Measurements from ENCODE around the gene ACTN1.
A peak's percentile ranks its signal among the peaks of the same experiment; 100 is the strongest.
"Not testable (repeated sequence)": the region's sequence is repeated elsewhere in the genome, so short reads cannot be mapped to it uniquely, and the experiment has no call there.

ACTN1 gene

DNA sequence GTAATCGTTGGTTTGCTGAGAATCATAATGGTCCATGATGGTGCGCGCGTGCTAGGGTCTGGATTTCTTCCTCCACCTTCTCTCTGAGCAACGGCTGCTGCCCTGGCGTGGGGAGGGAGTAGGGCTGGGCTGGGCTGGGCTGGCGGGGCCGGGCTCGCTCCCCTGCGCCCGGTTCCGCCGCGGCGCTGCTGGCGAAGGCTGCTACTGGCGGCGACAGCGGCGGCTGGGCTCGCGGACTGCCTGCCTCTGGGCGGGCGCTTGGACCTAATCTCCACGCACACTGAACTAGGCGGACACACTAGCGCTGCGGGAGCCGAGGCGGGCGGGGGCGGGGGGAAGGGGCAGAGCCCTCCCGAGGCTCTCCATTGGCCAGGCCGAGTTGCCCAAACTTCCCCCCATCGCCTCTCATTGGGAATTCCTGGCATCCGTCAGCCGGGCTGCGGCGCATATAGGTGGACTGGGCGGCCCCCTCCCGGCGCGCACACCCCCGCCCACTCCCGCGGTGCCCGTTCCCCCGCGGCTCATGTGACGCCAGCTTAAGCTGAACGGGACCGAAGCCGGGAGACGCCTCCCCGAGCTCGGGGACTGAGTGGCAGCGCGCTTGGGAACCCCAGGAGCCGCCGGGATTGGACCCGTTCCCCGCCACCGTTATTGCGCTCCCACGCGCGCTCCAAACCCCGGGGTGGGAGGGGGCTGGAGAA is at the start of gene ACTN1:
ACTN1 (minus strand) TSS at position 282 of the 701 bp plus-strand sequence; CDS start at position 36, 246 bp downstream.
- DNase-seq: peak; percentile 80

DNA sequence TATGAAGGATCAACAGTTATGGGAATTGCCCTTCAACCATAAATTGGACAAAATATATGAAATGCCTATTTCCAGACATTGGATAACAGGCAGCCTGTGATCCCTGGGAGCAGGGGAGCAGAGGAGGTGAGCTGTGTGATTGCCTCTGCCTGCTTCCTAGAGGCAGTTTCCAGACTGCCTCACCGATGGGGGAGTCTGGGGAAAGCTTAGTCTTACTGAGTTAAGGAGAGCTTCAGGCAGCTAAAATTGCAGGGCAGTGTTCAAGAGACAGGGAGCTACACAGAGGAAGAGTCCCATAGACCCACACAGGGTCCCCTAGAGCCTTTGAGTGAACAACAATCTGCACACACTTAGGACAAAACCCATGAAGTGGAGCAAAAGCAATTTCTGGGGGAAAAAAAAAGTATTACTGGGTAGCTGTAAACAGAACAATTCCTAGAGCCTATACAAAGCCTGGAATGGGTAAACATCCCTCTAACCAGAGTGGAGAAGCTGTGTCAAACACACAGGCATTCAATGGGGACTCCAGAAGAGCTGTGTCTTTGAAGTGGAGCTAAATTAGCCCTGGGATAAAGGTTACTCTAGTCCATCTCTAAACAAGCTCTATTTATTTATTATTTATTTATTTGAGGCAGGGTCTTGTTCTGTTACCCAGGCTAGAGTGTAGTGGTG is 48.3 kb upstream of the ACTN1 start:
- DNase-seq: no peak

DNA sequence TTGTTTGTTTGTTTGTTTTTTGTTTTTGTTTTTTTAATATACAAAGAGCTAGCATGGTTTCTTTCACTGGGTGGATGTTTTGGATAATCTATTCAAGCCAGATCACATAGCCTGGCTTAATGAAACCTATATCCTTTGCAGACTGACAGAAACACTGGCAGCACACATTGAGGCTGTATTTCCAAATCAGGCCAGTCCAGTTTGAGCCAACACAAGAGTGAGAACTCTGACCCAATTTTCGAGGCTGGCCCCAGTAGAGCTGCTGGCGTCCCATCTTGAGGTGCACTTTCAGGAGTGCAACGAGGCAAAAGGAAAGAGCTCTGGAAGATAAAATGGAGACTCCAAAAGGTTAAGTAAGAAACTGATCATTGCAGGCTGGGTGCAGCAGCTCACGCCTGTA is 43.9 kb upstream of the ACTN1 start:
- no peak for DNase-seq

DNA sequence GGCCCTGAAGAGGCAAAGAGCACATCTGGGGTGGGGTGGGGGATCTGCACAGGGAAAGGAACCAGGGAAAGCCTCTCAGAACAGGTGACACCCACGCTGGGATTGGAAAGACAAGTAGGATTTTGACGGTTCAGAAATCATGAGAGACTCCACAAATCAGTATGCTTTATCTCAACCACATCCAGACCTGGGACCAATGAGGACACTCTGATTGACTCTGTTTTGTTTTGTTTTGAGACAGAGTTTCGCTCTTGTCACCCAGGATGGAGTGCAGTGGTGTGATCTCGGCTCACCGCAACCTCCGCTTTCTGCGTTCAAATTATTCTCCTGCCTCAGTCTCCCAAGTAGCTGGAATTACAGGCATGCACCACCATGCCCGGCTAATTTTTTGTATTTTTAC is 43.0 kb upstream of the ACTN1 start:
- DNase-seq: not testable (repeated sequence)

DNA sequence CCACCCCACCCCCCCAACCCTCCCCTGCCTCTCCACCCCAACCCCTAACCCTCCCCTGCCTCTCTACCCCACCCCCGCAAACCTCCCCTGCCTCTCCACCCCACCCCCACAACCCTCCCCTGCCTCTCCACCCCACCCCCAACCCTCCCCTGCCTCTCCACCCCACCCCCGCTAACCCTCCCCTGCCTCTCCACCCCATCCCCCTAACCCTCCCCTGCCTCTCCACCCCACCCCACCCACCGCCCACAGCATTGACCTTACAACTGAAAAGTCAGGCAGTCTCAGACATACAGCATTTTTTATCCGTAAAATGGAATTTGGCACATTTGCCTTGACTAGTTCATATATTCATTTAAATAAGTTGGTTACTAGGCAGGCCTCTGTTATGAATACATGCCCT is 38.6 kb upstream of the ACTN1 start:
- no peak for DNase-seq

DNA sequence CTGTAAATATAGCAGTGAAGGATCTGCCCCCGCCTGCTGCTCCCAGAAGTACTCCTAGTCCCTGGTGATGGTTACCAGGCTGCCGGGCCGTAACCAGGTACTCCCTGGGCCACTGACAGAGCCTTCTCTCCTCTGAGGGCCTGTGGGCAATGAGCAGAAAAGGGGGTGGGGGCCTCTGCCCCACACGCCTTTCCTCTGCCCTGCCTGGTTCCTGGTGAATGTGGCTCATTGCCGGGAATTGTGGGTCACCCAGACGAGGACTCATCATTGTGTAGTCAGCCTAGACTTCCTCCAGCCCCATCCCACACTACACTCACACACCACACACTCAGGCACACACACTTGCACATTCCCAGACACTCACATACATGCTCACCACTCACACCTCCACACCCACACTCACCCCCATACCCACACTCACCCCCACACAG is 35.7 kb upstream of the ACTN1 start:
- DNase-seq: no peak

DNA sequence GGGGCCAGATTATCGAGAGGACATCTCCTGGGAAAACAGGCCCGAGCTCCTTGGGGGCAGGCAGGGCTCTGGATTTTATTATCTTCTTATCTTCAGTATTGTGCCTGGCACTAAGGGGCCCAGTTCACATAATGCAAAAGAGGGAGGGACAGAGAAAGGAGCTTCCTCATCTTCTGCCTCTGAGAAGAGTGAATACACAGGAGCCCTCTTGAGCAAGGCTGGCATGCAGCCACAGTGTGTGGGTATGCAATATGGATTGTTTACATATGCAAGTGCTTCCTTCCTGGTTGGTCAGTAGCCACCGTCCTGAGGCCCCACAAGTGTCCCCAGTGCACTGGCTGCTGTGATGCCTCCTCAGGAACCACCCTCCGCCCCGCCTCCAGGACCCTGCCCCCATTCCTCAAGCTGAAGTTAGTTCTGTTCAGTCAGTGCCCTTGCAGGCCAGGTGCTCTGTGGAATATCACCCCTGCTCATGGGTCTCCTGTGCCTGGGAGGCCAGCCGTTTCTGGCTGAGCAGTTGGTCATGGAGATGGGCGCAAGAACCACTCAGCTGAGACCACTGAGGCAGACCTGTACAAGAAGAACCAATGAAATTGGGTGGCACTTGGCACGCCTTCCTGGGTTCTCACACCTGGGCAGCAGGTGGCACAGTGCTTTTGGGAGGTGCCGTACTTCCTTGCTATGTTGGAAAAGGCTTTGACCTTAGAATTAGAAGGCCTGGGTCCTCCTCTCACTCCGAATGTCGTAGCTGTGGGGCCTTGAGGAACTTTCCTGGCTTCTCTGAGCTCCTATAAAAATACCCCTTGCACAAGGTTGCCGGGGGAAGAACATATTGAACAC is 35.1 kb upstream of the ACTN1 start:
- DNase-seq: no peak

DNA sequence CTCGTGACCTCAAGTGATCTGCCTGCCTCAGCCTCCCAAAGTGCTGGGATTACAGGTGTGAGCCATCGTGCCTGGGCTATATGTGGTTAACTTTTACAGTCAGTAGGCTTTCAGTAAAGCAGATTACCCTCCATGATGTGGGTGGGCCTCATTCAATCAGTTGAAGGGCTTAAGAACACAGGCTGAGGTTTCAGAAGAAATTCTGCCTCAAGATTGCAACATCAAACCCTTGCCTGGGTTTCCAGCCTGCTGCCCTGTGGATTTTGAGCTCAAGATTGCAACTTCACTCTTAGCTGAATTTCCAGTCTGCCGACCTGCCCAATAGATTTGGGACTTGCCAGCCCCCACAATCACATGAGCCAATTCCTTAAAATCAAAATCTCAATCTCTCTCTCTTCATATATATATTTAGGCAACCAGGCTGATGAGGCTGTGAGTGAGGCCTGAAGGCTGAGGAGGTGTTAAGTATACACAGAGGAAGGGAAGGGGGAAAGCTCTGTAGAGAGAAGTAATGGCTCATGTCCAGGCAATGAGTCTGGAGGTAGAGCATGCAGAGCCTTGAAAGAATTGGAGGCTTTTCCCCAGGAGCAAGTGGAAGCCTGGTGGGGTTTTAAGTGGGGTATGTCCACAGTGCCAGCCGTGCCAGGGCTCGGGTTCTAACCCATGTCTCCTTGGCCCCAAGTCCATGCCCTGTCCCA is 33.3 kb upstream of the ACTN1 start:
- DNase-seq: no peak

DNA sequence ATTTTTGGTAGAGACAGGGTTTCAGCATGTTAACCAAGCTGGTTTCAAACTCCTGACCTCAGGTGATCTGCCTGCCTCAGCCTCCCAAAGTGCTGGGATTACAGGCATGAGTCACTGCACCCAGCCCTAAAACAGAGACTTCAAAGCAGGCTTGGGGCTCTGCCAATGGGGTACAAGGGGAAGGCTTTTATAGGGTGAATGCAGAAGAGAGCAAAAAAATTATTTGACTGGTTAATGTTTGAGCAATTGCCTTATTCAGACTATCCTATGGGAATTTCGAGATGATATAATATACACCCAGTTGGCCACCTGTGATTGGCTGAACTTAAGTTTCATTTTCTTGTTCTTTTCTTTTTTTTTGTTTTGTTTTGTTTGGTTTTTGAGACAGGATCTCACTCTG is 31.5 kb upstream of the ACTN1 start:
- no peak for DNase-seq

DNA sequence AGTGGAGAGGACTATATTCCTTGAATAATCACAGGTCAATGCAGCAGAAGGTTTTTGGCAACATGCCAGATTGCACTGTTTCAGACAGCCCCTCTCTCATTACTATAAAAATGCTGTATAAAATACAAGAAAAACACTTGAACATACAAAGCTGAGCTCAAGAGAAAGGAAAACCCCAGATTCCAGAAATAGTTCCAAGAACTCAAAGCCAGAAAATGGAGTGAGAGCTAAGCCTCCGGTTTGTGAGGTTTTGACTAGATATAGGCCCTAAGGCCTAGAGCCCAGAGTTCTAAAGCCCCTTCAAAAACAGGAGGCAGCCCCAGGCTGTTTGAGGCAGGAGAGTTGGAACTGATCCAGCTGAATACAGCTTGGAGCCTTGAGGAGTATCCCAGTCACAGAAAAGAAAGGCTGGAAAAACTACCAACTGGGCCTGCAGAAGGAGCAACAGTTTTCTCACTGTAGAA is 29.4 kb upstream of the ACTN1 start:
- no peak for DNase-seq

DNA sequence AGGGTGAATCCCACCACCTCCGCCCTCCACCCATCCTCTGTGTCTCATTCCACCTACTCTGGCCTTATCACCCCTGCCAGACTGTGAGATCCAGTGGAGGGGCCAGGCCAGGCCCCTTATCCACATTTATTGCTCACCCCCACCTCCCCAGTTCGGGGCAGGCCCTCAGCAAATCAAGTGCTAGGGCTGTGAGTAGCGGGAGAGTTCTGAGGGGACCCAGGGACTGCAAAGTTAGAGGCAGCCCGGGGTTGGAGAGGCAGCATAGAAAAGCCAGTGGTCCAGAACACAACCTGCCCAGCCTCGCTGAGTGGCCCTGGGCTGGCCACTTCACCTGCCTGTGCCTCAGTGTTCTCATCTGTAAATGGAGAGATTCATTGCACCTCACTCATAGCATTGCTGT is 27.2 kb upstream of the ACTN1 start:
- DNase-seq: no peak

DNA sequence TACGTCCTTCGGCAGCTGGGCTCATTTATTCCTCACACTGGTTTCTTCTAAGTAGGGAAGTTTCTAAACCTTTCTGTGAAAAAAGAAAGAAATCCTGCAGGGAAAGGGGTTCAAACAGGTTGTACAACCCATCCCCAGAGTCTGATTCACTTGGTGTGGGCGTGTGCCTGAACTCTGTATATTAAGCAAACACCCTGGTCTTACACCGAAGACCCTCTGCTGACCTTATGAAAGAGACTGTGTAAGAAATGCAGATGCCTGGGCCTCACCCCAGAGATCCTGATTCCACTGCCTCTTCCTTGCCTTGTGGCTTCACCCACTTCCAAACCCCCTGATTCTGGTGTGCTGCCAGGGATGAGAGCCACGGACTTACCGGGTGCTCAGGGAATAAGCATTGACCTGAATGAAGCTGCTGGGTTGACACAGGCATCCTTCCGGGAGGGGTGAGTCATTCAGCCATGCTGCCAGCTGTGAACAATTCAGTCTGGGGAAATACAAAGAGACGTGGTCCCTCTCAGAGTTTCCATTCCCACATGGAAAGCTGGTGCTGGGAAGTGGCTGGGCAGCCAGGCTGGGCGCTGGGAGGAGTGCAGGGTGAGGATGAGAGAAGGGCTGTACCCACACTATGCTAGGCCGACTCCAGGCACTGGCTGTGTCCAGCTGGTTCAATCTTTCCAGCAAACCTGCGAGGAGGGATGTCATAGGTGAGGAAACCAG is 26.5 kb upstream of the ACTN1 start:
- DNase-seq: no peak

DNA sequence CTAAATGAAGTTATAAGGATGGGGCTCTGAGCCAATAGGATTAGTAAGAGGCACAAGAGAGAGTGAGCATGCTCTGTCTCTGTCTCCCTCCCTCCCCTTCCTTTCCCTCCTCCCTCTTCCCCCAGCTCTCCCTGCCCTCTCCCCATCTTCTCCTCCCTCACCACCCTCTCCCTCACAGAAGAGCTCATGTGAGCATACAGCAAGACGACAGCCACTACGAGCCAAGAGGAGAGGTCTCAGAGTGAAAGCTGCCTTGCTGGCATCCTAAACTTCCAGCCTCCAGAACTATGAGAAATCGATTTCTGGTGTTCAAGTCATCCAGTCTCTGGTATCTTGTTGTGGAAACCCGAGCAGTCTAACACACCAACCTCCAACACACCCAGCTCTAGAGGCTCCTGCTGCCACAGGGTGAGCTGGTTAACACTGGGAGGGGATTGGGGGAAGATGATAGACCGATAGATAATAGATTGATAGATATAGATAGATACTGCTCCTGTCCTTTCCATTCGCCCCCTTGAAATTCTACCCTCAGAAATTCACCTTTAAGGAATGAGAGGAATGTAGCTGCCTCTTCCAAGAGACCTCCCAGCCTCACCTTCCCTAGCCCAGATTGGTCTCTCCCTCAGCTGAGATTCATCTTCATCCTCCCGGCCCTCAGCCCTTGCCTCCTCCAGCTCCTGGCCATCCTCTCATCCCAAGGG is 25.8 kb upstream of the ACTN1 start:
- no peak for DNase-seq

DNA sequence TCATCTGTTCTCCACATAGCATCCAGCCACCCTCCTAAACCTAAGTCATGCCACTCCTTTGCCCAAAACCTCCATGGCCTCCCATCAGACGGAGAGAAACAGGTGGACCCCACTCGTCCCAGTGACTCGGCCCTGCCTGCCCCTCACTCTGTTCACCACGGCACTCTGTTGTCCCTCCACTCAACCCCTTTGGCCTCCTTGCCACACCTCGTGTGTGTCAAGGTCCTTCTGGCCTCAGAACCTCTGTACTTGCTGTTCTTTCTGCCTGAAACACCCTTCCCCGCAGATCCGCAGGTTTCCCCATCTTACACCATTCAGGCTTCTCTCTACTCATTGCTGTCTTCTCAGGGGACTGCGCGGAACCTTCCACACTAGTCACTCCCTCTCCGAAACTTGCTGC is 24.5 kb upstream of the ACTN1 start:
- no peak for DNase-seq

DNA sequence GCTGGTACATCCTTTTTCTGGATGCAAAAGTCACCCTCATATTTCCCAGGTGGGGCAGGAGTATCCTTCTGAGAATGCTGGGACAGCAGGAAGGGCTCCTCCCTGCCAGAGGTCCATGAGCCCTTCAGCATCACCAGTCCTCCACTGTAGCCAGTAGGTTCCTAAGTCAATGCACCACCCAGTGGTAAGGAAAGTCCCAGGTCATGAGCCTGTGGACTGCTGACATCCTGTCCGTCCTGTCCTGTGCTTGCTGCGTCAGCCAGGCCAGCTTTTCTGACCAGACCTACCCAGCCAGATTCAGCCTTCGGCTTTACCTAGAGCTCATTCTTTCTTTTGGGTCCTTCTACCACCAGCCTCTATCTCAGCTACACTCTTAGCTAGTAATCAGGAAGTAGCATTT is 23.0 kb upstream of the ACTN1 start:
- DNase-seq: no peak

DNA sequence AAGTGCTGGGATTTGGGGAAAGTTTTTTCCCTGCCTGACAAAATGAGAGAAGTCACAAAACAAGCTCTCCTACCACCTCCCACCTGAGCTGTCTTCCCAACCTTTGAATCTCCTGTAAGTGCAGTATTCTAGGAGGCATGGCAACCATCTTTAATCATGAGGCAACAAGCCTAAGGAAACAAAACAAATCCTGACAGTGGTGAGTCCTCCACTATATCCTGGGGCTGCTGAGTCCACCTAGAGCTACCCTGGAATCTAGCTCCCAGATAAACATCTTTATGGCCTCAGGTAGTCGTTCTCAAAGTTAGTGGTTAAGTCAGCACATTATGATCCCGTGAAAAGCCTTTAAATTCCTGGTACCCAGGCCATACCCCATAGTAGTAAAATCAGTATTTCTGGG is 22.3 kb upstream of the ACTN1 start:
- DNase-seq: no peak

DNA sequence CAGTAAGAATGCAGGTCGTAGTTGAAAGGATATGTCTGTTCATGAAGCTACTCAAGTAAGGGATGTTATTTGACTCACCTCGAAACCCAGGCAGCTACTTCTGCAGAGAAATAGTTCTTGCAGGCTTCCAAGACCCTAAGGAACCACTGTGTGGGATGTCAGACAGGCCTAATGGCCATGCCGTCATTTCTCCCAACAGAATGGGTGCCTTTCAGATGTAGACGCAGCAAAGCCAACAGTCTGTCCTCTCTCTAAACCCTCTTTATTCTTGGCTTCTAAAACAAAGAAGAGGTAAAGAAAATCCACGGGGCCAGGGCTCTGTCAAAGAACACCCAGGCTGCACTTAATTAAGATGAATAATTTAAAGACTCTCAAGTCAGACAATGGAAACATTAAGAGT is 19.0 kb upstream of the ACTN1 start:
- no peak for DNase-seq

DNA sequence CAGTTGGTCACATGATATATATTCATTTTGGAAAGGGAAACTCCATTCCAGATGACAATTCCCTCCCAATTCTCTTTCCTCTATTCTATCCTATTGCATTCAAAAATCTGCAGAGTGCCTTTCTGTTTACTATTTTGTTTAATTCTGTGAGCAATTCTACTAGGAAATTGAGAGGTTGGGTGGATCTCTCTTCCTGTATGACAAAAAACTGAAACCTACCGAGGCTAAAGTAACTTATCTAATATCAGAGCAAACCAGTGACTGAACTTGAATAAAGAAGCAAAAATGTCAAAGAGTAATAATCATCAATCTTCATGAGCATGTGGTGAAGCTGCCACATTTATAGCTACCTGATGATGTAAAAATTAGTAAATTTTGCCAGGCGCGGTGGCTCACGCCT is 16.6 kb upstream of the ACTN1 start:
- DNase-seq: no peak

DNA sequence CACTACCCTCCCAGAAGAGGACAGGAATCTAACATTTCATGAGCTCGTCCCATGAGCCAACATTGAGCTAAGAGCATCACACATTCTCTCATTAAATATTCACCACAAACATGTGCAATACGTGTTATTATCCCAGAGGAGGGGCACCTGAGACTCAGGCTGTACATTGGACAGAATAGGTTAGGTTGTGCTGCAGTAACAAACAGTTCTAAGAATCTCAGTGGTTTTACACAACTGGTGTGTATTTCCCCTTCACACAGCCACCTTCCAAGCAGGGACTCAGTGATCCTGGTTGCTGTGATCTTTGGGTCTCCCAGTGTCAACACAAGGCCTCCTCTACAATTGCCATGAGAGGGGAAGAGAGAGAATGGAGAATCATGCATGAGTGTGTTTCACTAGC is 15.0 kb upstream of the ACTN1 start:
- DNase-seq: no peak

DNA sequence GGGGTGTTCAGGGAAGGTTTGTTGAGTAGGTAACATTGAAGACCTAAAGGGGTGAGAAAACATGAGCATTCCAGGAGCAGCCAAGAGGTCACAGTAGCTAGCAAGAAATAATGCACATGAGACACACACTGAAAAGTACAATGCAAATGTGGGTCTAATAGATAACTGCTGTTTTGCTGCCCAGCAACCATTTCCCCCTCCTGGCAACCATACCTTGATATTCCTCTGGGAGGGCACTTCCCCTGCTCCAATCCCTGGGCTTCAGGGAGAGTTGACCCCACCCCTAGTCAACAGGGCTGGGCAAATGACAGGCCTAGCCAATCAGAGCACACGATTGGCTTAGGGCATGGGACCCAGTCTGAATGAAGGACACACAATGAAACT is 8.5 kb upstream of the ACTN1 start:
- no peak for DNase-seq

DNA sequence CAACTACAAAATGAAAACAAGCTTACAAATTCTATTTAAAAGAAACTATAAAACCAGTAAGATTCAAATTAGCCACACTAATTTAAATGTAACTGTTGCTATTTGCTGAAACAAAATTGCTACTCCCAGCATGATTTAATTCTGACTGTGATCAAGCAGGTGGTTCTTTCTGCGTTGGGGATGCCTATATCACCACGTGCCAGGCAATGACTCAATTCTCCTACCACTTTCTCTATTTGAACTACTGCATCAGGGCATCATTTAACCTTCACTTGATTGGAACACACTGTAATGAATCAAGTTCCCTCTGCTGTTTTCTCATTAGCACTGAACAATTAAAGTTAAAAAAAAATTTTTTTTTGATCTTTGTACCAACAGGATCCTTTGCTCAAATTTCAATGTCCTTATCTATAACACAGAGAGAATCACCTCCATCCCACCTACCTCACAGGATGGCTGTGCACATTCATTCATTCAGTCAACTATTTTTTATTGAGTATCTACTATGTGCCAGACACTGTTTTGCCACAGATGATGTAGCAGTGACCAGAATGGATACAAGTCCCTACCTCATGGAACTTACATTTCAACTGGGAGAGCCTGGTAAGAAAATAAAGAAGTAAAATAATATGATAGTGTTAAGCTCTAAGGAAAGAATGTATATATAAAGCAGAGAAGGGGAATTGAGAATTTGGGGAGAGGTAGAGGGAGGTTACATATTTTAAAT is 8.0 kb upstream of the ACTN1 start:
- no peak for DNase-seq
